Right atrium auricular region (tissue), 2 donors: ENCODE measurements around the gene SLC34A3. TPM values are rescaled to one million over a fixed set of nuclear protein-coding genes. Genes with fewer than 3 reads are reported as not detected.

Experiments used
- DNase-seq: peaks from one replicate; pipeline ENCODE4 v3.0.0-alpha.2; 2019; ENCODE audit warnings: low spot score
- H3K27ac ChIP-seq, 2 donors: fragments of 200-600 bp; sonication (generic); 1 replicate in 1 of 2; 2 replicates in 1 of 2; pipeline ENCODE4 v1.5.1; 2016 to 2019
- H3K27me3 ChIP-seq, 2 donors: fragments of 200-600 bp; sonication (generic); one replicate each; pipeline versions ENCODE4 v1.5.1 to v1.6.0; 2017 to 2019
- H3K36me3 ChIP-seq: fragments of 200-600 bp; sonication (generic); one replicate; pipeline ENCODE4 v1.5.1; 2016
- H3K4me1 ChIP-seq, 2 donors: fragments of 200-600 bp; sonication (generic); one replicate each; pipeline versions ENCODE4 v1.5.1 to v1.6.0; 2017 to 2019
- H3K4me3 ChIP-seq, 2 donors: fragments of 200-600 bp; sonication (generic); 1 replicate in 1 of 2; 2 replicates in 1 of 2; pipeline ENCODE4 v1.5.1; 2017 to 2019; ENCODE audit warnings: mild to moderate bottlenecking in 1 of 2, moderate library complexity in 1 of 2
- H3K9me3 ChIP-seq, 2 donors: fragments of 200-600 bp; sonication (generic); one replicate each; pipeline ENCODE4 v1.5.1; 2019
- CTCF ChIP-seq, 2 donors: fragments of 200-600 bp; sonication (generic); IDR thresholded peaks; one replicate each; pipeline ENCODE4 v1.5.1; 2019; ENCODE audit warnings: antibody characterized with exemption in 2 of 2
- total RNA-seq, 2 donors: library from RNA; depleted of rRNA; stranded (reverse); fragments of >200 nt; gene quantifications; one replicate each; pipeline ENCODE4 v1.1.0, GENCODE V29; 2016

The SLC34A3 gene
- total RNA-seq, 2 donors from 2014 or later = not detected

GRCh38 chr9:137275203-137275587 lies 44.5 kb downstream of the SLC34A3 start:
- Histone ChIP-seq H3K36me3 (peaks cover 21% of the 10 kb centered on the region), H3K4me3 (no peak overlapping the region), H3K4me1 (peaks cover 0 to 73% of the 10 kb centered on the region in 2 donors), H3K27ac (no peak overlapping the region), H3K9me3 (no peaks in the 10 kb centered on the region), H3K27me3 (no peaks in the 10 kb centered on the region)
- DNase-seq = no peak
- TF ChIP-seq CTCF (IDR thresholded peaks at IDR 0.05) = no peak

GRCh38 chr9:137275588-137276472 lies 45.1 kb downstream of the SLC34A3 start:
- Histone ChIP-seq H3K27ac (peak overlapping the region; percentile 83 to 94), H3K4me1 (peaks cover 0 to 76% of the 10 kb centered on the region in 2 donors), H3K27me3 (no peaks in the 10 kb centered on the region), H3K4me3 (no peak overlapping the region), H3K9me3 (no peaks in the 10 kb centered on the region), H3K36me3 (peaks cover 21% of the 10 kb centered on the region)
- TF ChIP-seq CTCF (IDR thresholded peaks at IDR 0.05) = no peak
- no peak for DNase-seq

GRCh38 chr9:137276473-137277328 lies 46.0 kb downstream of the SLC34A3 start:
- DNase-seq = peak; percentile 81
- peak overlapping the region; percentile 33 to 54 for H3K4me3 ChIP-seq

GRCh38 chr9:137277329-137278041 lies 46.8 kb downstream of the SLC34A3 start, which contains the start of gene TOR4A:
Gene TOR4A, plus strand, starts transcription at chr9:137277726. Its CDS starts 964 bp downstream, at chr9:137278690.
- no peaks in the 10 kb centered on the region for H3K27me3 ChIP-seq
- peak in 1 of 2 donors; percentile 16 for TF ChIP-seq CTCF (IDR thresholded peaks at IDR 0.05)
- peaks cover 0 to 64% of the 10 kb centered on the region in 2 donors for H3K4me1 ChIP-seq

More at GRCh38 chr9:137276473-137277328, 46.0 kb downstream of the SLC34A3 start:
- peaks cover 15% of the 10 kb centered on the region for H3K36me3 ChIP-seq
- H3K9me3 ChIP-seq = no peaks in the 10 kb centered on the region
- peak overlapping the region; percentile 83 to 94 for H3K27ac ChIP-seq
- no peak for TF ChIP-seq CTCF (IDR thresholded peaks at IDR 0.05)
- peaks cover 0 to 72% of the 10 kb centered on the region in 2 donors for H3K4me1 ChIP-seq
- no peaks in the 10 kb centered on the region for H3K27me3 ChIP-seq

GRCh38 chr9:137278061-137278701 lies 47.5 kb downstream of the SLC34A3 start:
- Histone ChIP-seq H3K27me3 (no peaks in the 10 kb centered on the region), H3K4me3 (peak overlapping the region; percentile 33 to 54), H3K9me3 (no peaks in the 10 kb centered on the region), H3K4me1 (peaks cover 0 to 61% of the 10 kb centered on the region in 2 donors), H3K36me3 (peaks cover 2% of the 10 kb centered on the region), H3K27ac (peak overlapping the region; percentile 83 to 94)
- no peak for DNase-seq
- no peak for TF ChIP-seq CTCF (IDR thresholded peaks at IDR 0.05)

More at GRCh38 chr9:137277329-137278041, 46.8 kb downstream of the SLC34A3 start, which contains the start of gene TOR4A:
- Histone ChIP-seq H3K9me3 (no peaks in the 10 kb centered on the region), H3K4me3 (peak within 1 kb of the TSS; percentile 33 to 54), H3K27ac (peak within 1 kb of the TSS; percentile 83 to 94), H3K36me3 (peaks cover 9% of the 10 kb centered on the region)
- DNase-seq = peak; percentile 88
